Tongue (tissue), 2 donors: ENCODE measurements around the gene JPH3. TPM values are rescaled to one million over a fixed set of nuclear protein-coding genes. Genes with fewer than 3 reads are reported as not detected.

Source experiments
- DNase-seq: peaks from one replicate; pipeline ENCODE4 v3.0.0-alpha.2; 2015
- total RNA-seq: library from RNA; depleted of rRNA; stranded (reverse); fragments of >200 nt; gene quantifications from one replicate; pipeline ENCODE4 v1.2.3, GENCODE V29; 2014

JPH3 gene
- total RNA-seq, 1 donor from 2014 or later, result 0.10 TPM

GRCh38 chr16:87741700-87742415, 139.6 kb downstream of the JPH3 start:
- no peak for DNase-seq

- DNase-seq, result no peak
These were observed 140.6 kb downstream of the JPH3 start for GRCh38 chr16:87742781-87743490.

- DNase-seq, result no peak
These were observed 142.6 kb downstream of the JPH3 start for GRCh38 chr16:87744750-87745514.

GRCh38 chr16:87746178-87746577, 143.9 kb downstream of the JPH3 start:
- DNase-seq, result no peak

Other genes starting within 250 kb of the JPH3 start
- 58.2 TPM for gene FBXO31, start 218.7 kb upstream of the JPH3 start, total RNA-seq
- gene MAP1LC3B, start 210.2 kb upstream of the JPH3 start, total RNA-seq, result 35.9 TPM
- gene ZCCHC14, start 109.5 kb upstream of the JPH3 start, total RNA-seq, result 19.2 TPM
- gene KLHDC4, start 163.5 kb downstream of the JPH3 start, total RNA-seq, result 14.7 TPM